ENCODE measurements around the gene CST9. TPM values are rescaled to one million over a fixed set of nuclear protein-coding genes. Genes with fewer than 3 reads are reported as not detected.
A peak's percentile ranks its signal among the peaks of the same experiment; 100 is the strongest.

The CST9 gene
- total and polyA plus RNA-seq, 2 of the 13 experiments (the other 11 are each of a cell fraction or from before 2014, with no cell fraction given): 0.07 TPM; not detected in 1

- H3K9ac ChIP-seq (ENCODE audit: insufficient read depth, low read depth, low read length): peak overlapping the region; percentile 48; the same call in 1 of the 2 replicates
- intact Hi-C loops (cut with micrococcal nuclease; ENCODE audit: unreplicated experiment): loop anchor here (1.0 kb wide), 1 partner anchor 17 kb away; no protein-coding TSS in a partner anchor
- ChIA-PET CTCF (ENCODE audit: low intra/inter-chr PET ratio, low total read pairs) (no interaction called here), POLR2A (interaction anchor here (0.9 to 4.7 kb wide), 6 partner anchors 10 to 1111 kb away, joined by 3 to 62 read pairs (median 3); partner anchors contain the start of gene CST3)
- BruUV-seq (replicated peaks): no TSS peak
- H3K27ac ChIP-seq (ENCODE audit: extremely low read length, insufficient read depth, low read length): no peak overlapping the region
- H3K4me3 ChIP-seq (replicated peaks in 1 of 3; ENCODE audit: insufficient read depth in 1 of 3, low read depth in 2 of 3, low read length in 3 of 3): peak overlapping the region; percentile 42 to 49 (median 44)
- FAIRE-seq (peak; percentile 58), DNase-seq (ENCODE audit: low spot score) (peak; percentile 72), ATAC-seq (peak; percentile 78)
- H3K27me3 ChIP-seq (ENCODE audit: control insufficient read depth in 1 of 2, insufficient read depth in 2 of 2, low read length in 2 of 2): no peaks in the 10 kb centered on the region
- no peaks in the 10 kb centered on the region for H3K79me2 ChIP-seq (ENCODE audit: insufficient read depth, low read length)
- H3K36me3 ChIP-seq (replicated peaks in 1 of 2; ENCODE audit: control insufficient read depth in 1 of 2, insufficient read depth in 2 of 2, low read length in 2 of 2): no peaks in the 10 kb centered on the region
- in situ Hi-C loops (cut with HindIII; ENCODE audit: extremely low pct_ligation_motif_present, low pct_unique_long_range_greater_than_20kb): no loop called here
- H3K4me1 ChIP-seq (ENCODE audit: insufficient read depth, low read length): peaks cover 73% of the 10 kb centered on the region
- H4K20me1 ChIP-seq (ENCODE audit: insufficient read depth, low read length): no peaks in the 10 kb centered on the region
- peak overlapping the region; percentile 70 for H3K4me2 ChIP-seq (ENCODE audit: low read depth, low read length)
- under 1% methylated on average over 4 of the region's 4 CpGs for WGBS (ENCODE audit: low lambda C conversion rate)
- no peaks in the 10 kb centered on the region for H3K9me3 ChIP-seq (ENCODE audit: low read length)
- H2AFZ ChIP-seq (ENCODE audit: low read length): peak overlapping the region; percentile 74
- 0 out of 2 replicates have a peak, but pooled peaks have one; percentile 51 for TF ChIP-seq KMT2B (CRISPR knock-in tag; IDR thresholded peaks at IDR 0.05)
- TF ChIP-seq MIER3 (CRISPR knock-in tag; IDR thresholded peaks at IDR 0.05; ENCODE audit: borderline replicate concordance): no peak
- TF ChIP-seq ZNF687 (CRISPR knock-in tag; IDR thresholded peaks at IDR 0.05): no peak
- TF ChIP-seq ZNF17 (CRISPR knock-in tag; IDR thresholded peaks at IDR 0.05): no peak
- no peak for TF ChIP-seq STAT5B (CRISPR knock-in tag; IDR thresholded peaks at IDR 0.05)
- no peak for TF ChIP-seq ZSCAN22 (CRISPR knock-in tag; IDR thresholded peaks at IDR 0.05)
- TF ChIP-seq CCAR2 (optimal IDR thresholded peaks at IDR 0.05; ENCODE audit: low read depth, low read length): no peak
- TF ChIP-seq SP1 (IDR thresholded peaks at IDR 0.05): no peak
- no peak for TF ChIP-seq SP1 (CRISPR knock-in tag; IDR thresholded peaks at IDR 0.05)
- TF ChIP-seq ZNF34 (CRISPR knock-in tag; IDR thresholded peaks at IDR 0.05; ENCODE audit: borderline replicate concordance): no peak
- peak; percentile 52 for TF ChIP-seq ARID5B (CRISPR knock-in tag; IDR thresholded peaks at IDR 0.05)
- no peak for TF ChIP-seq SRSF9 (IDR thresholded peaks at IDR 0.05; ENCODE audit: borderline replicate concordance, insufficient read depth, low read depth, low read length, poor library complexity, severe bottlenecking)
Measured at GRCh38 chr20:23622839-23623343, 17.2 kb upstream of the CST9 start.

All from HepG2 (cell line).